ENCODE results near the gene EGLN2.
"Not testable (repeated sequence)": the region's sequence is repeated elsewhere in the genome, so short reads cannot be mapped to it uniquely, and the experiment has no call there.

EGLN2 gene

GRCh38 chr19:40768869-40769268 lies 30.1 kb upstream of the EGLN2 start:
- no peak overlapping the region for H3K4me3 ChIP-seq (ENCODE audit: low read depth, low read length)
- H3K4me2 ChIP-seq (ENCODE audit: low read length) = no peak overlapping the region
- H3K27me3 ChIP-seq (ENCODE audit: control insufficient read depth, insufficient read depth, low read length) = no peaks in the 10 kb centered on the region
- H3K4me1 ChIP-seq = no peaks in the 10 kb centered on the region
- no peaks in the 10 kb centered on the region for H3K79me2 ChIP-seq
- no peak overlapping the region for H3K27ac ChIP-seq
- H3K9me3 ChIP-seq (ENCODE audit: control insufficient read depth, low read length) = no peaks in the 10 kb centered on the region
- TF ChIP-seq CTCF (IDR thresholded peaks at IDR 0.05) = no peak
- H3K36me3 ChIP-seq (ENCODE audit: control insufficient read depth, insufficient read depth, low read length) = no peaks in the 10 kb centered on the region
- H2AFZ ChIP-seq = no peak overlapping the region
- H3K9ac ChIP-seq = no peak overlapping the region

GRCh38 chr19:40771101-40771862 lies 27.7 kb upstream of the EGLN2 start:
- not testable (repeated sequence) for H3K4me3 ChIP-seq (ENCODE audit: low read depth, low read length); H3K27me3 ChIP-seq (ENCODE audit: control insufficient read depth, insufficient read depth, low read length); H3K9me3 ChIP-seq (ENCODE audit: control insufficient read depth, low read length); H3K4me2 ChIP-seq (ENCODE audit: low read length); H3K27ac ChIP-seq; H3K79me2 ChIP-seq; H3K4me1 ChIP-seq; H3K36me3 ChIP-seq (ENCODE audit: control insufficient read depth, insufficient read depth, low read length); H2AFZ ChIP-seq; H3K9ac ChIP-seq

- no peak within 1 kb of the TSS for H3K4me2 ChIP-seq (ENCODE audit: low read length)
- no peaks in the 10 kb centered on the region for H3K36me3 ChIP-seq (ENCODE audit: control insufficient read depth, insufficient read depth, low read length)
- no peak within 1 kb of the TSS for H3K9ac ChIP-seq
- no peaks in the 10 kb centered on the region for H3K27me3 ChIP-seq (ENCODE audit: control insufficient read depth, insufficient read depth, low read length)
- no peak within 1 kb of the TSS for H2AFZ ChIP-seq
- no peaks in the 10 kb centered on the region for H3K9me3 ChIP-seq (ENCODE audit: control insufficient read depth, low read length)
- H3K27ac ChIP-seq = no peak within 1 kb of the TSS
- H3K4me1 ChIP-seq = peaks cover 2% of the 10 kb centered on the region
- TF ChIP-seq CTCF (IDR thresholded peaks at IDR 0.05) = no peak
- H3K4me3 ChIP-seq (ENCODE audit: low read depth, low read length) = no peak within 1 kb of the TSS
- H3K79me2 ChIP-seq = no peaks in the 10 kb centered on the region
These were observed 23.9 kb upstream of the EGLN2 start, which contains the start of gene MIA for GRCh38 chr19:40774916-40775631. MIA (plus strand) TSS chr19:40775521; CDS start chr19:40775543, 22 bp downstream.

GRCh38 chr19:40775632-40776022 lies 23.4 kb upstream of the EGLN2 start:
- Histone ChIP-seq H3K4me3 (ENCODE audit: low read depth, low read length) (no peak overlapping the region), H2AFZ (no peak overlapping the region), H3K4me1 (peaks cover 2% of the 10 kb centered on the region), H3K27me3 (ENCODE audit: control insufficient read depth, insufficient read depth, low read length) (no peaks in the 10 kb centered on the region), H3K79me2 (no peaks in the 10 kb centered on the region), H3K36me3 (ENCODE audit: control insufficient read depth, insufficient read depth, low read length) (no peaks in the 10 kb centered on the region), H3K9ac (no peak overlapping the region), H3K9me3 (ENCODE audit: control insufficient read depth, low read length) (no peaks in the 10 kb centered on the region), H3K27ac (no peak overlapping the region), H3K4me2 (ENCODE audit: low read length) (no peak overlapping the region)
- no peak for TF ChIP-seq CTCF (IDR thresholded peaks at IDR 0.05)

GRCh38 chr19:40776364-40776763 lies 22.6 kb upstream of the EGLN2 start:
- Histone ChIP-seq H3K4me2 (ENCODE audit: low read length) (no peak overlapping the region), H3K27me3 (ENCODE audit: control insufficient read depth, insufficient read depth, low read length) (no peaks in the 10 kb centered on the region), H3K27ac (no peak overlapping the region), H3K9ac (no peak overlapping the region), H3K4me3 (ENCODE audit: low read depth, low read length) (no peak overlapping the region), H3K36me3 (ENCODE audit: control insufficient read depth, insufficient read depth, low read length) (no peaks in the 10 kb centered on the region), H3K4me1 (peaks cover 2% of the 10 kb centered on the region), H2AFZ (no peak overlapping the region), H3K79me2 (no peaks in the 10 kb centered on the region), H3K9me3 (ENCODE audit: control insufficient read depth, low read length) (no peaks in the 10 kb centered on the region)
- no peak for TF ChIP-seq CTCF (IDR thresholded peaks at IDR 0.05)

Data from parathyroid adenoma (tissue), 2 donors.